ENCODE data around the gene ZFP36L1.

GRCh38 chr14:68798621-68799020 lies 5.8 kb upstream of the ZFP36L1 start:
- no peak for TF ChIP-seq HNRNPL (IDR thresholded peaks at IDR 0.05; ENCODE audit: low read depth, low read length)
- no peak for TF ChIP-seq HEY1 (CRISPR knock-in tag; IDR thresholded peaks at IDR 0.05; ENCODE audit: borderline replicate concordance)
- TF ChIP-seq FOXK1 (CRISPR knock-in tag; IDR thresholded peaks at IDR 0.05; ENCODE audit: borderline replicate concordance): no peak
- no peak for TF ChIP-seq ZBTB17 (CRISPR knock-in tag; IDR thresholded peaks at IDR 0.05)
- no peak for TF ChIP-seq ZNF24 (IDR thresholded peaks at IDR 0.05)
- TF ChIP-seq, protein P1, sequence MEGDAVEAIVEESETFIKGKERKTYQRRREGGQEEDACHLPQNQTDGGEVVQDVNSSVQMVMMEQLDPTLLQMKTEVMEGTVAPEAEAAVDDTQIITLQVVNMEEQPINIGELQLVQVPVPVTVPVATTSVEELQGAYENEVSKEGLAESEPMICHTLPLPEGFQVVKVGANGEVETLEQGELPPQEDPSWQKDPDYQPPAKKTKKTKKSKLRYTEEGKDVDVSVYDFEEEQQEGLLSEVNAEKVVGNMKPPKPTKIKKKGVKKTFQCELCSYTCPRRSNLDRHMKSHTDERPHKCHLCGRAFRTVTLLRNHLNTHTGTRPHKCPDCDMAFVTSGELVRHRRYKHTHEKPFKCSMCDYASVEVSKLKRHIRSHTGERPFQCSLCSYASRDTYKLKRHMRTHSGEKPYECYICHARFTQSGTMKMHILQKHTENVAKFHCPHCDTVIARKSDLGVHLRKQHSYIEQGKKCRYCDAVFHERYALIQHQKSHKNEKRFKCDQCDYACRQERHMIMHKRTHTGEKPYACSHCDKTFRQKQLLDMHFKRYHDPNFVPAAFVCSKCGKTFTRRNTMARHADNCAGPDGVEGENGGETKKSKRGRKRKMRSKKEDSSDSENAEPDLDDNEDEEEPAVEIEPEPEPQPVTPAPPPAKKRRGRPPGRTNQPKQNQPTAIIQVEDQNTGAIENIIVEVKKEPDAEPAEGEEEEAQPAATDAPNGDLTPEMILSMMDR (IDR thresholded peaks at IDR 0.05 in 2 of 3, conservative IDR thresholded peaks at IDR 0.05 in 1 of 3; ENCODE audit: insufficient read depth in 2 of 3, low read depth in 1 of 3, low read length in 3 of 3): no peak
- no peak for TF ChIP-seq EGR1 (conservative IDR thresholded peaks at IDR 0.05)
- TF ChIP-seq SREBF1 (IDR thresholded peaks at IDR 0.05; ENCODE audit: borderline replicate concordance, low read depth, low read length): no peak
- TF ChIP-seq TBP (optimal IDR thresholded peaks at IDR 0.05; ENCODE audit: low read depth, low read length): no peak
- no peak for TF ChIP-seq PTBP1 (IDR thresholded peaks at IDR 0.05; ENCODE audit: low read depth, low read length)
